ENCODE measurements around the gene ADNP2.

The ADNP2 gene

DNA sequence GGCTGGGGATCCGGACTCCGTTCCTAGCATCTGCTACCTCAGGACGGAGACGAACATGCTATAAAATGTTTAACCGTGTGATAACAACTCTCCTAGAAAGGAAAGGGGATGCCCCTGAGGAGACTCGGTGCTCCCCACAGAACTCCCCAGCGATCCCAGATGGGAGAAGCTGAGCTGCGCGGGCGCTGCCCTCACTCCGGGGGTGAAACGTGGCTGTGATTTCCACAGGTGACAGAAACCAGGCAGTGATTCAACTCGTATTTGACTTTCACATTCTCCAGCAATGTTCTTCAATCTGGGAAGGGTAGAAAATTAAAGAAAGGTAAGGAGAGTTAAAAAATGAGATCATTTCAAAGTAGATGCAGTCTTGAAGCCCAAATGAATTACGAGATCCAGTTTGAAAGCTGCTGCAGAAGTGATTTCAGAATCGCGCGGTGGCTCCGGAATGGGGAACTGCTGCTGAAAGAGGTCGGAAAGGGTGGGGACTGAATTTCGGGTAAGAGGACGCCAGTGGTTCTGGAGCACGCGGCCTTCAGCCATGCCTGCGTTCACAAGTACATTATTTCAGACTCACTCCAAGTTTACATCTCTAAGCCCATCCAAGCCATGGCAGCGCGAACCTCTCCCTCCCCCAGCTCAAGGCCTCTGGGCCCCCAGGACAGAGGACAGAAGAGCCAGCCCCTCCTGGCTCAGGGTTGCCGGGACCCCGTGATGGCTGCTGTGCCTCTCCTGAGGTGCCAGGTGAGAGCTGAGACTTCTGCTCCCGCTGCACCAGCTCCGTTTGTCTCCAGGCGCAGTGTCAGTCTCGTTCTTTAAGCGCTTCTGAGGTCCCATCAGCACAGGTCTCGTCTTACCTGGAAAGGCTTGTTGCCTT lies 39.5 kb downstream of the ADNP2 start:
- H3K4me1 ChIP-seq (ENCODE audit: control insufficient read depth, low read depth, low read length) = no peaks in the 10 kb centered on the region
- no peak overlapping the region for H3K23ac ChIP-seq (ENCODE audit: low read length)
- no peak overlapping the region for H4K8ac ChIP-seq (ENCODE audit: low read depth, low read length)
- H2BK5ac ChIP-seq (ENCODE audit: low read length) = no peak overlapping the region
- no peak overlapping the region for H3K56ac ChIP-seq (ENCODE audit: low read length)
- no peak overlapping the region for H3K9ac ChIP-seq (ENCODE audit: low read length)
- no peak overlapping the region for H2AK5ac ChIP-seq (ENCODE audit: low read length)
- H3K4ac ChIP-seq (ENCODE audit: low read depth, low read length) = no peak overlapping the region
- no peak overlapping the region for H3K4me3 ChIP-seq (ENCODE audit: low read length)
- no peak overlapping the region for H4K5ac ChIP-seq (ENCODE audit: low read length)
- no peak overlapping the region for H3K4me2 ChIP-seq (ENCODE audit: low read length)
- no peak overlapping the region for H2BK120ac ChIP-seq (ENCODE audit: low read depth, low read length)
- no peaks in the 10 kb centered on the region for H3K79me2 ChIP-seq (ENCODE audit: control insufficient read depth, insufficient read depth, low read length)
- WGBS (ENCODE audit: extremely low coverage, insufficient coverage, low lambda C conversion rate) = no CpG with 5 or more reads among the region's 34 CpGs
- H3K36me3 ChIP-seq (ENCODE audit: control insufficient read depth, insufficient read depth, low read length) = no peaks in the 10 kb centered on the region
- no peaks in the 10 kb centered on the region for H3K79me1 ChIP-seq (ENCODE audit: low read length)
- no peak for DNase-seq
- H3K18ac ChIP-seq (ENCODE audit: low read length) = no peak overlapping the region
- H3K27ac ChIP-seq (ENCODE audit: low read depth, low read length) = no peak overlapping the region
- no peaks in the 10 kb centered on the region for H3K27me3 ChIP-seq (ENCODE audit: insufficient read depth, low read length, poor library complexity)
- H2BK15ac ChIP-seq (replicated peaks; ENCODE audit: low read depth) = no peak overlapping the region

- no peak for DNase-seq
- Histone ChIP-seq H3K27me3 (ENCODE audit: insufficient read depth, low read length, poor library complexity) (no peaks in the 10 kb centered on the region), H3K56ac (ENCODE audit: low read length) (no peak overlapping the region), H4K5ac (ENCODE audit: low read length) (no peak overlapping the region), H2BK120ac (ENCODE audit: low read depth, low read length) (no peak overlapping the region), H3K79me1 (ENCODE audit: low read length) (no peaks in the 10 kb centered on the region), H3K36me3 (ENCODE audit: control insufficient read depth, insufficient read depth, low read length) (no peaks in the 10 kb centered on the region), H3K4ac (ENCODE audit: low read depth, low read length) (no peak overlapping the region), H2AK5ac (ENCODE audit: low read length) (no peak overlapping the region), H3K23ac (ENCODE audit: low read length) (no peak overlapping the region), H4K8ac (ENCODE audit: low read depth, low read length) (no peak overlapping the region), H3K4me3 (ENCODE audit: low read length) (no peak overlapping the region), H3K18ac (ENCODE audit: low read length) (no peak overlapping the region), H3K9ac (ENCODE audit: low read length) (no peak overlapping the region), H3K79me2 (ENCODE audit: control insufficient read depth, insufficient read depth, low read length) (no peaks in the 10 kb centered on the region), H3K4me1 (ENCODE audit: control insufficient read depth, low read depth, low read length) (no peaks in the 10 kb centered on the region), H3K27ac (ENCODE audit: low read depth, low read length) (no peak overlapping the region), H2BK5ac (ENCODE audit: low read length) (no peak overlapping the region), H3K4me2 (ENCODE audit: low read length) (no peak overlapping the region), H2BK15ac (replicated peaks; ENCODE audit: low read depth) (no peak overlapping the region)
Observed at GRCh38 chr18:80149667-80150066, 40.6 kb downstream of the ADNP2 start.

GRCh38 chr18:80154293-80154692 lies 45.2 kb downstream of the ADNP2 start:
- H4K8ac ChIP-seq (ENCODE audit: low read depth, low read length) = no peak overlapping the region
- H3K18ac ChIP-seq (ENCODE audit: low read length) = no peak overlapping the region
- H2BK5ac ChIP-seq (ENCODE audit: low read length) = no peak overlapping the region
- no peaks in the 10 kb centered on the region for H3K79me2 ChIP-seq (ENCODE audit: control insufficient read depth, insufficient read depth, low read length)
- no peaks in the 10 kb centered on the region for H3K36me3 ChIP-seq (ENCODE audit: control insufficient read depth, insufficient read depth, low read length)
- no peak overlapping the region for H2BK15ac ChIP-seq (replicated peaks; ENCODE audit: low read depth)
- H3K56ac ChIP-seq (ENCODE audit: low read length) = no peak overlapping the region
- no peak overlapping the region for H3K4me2 ChIP-seq (ENCODE audit: low read length)
- peak; percentile 66 for DNase-seq
- H3K23ac ChIP-seq (ENCODE audit: low read length) = no peak overlapping the region
- H3K4ac ChIP-seq (ENCODE audit: low read depth, low read length) = no peak overlapping the region
- no peak overlapping the region for H4K5ac ChIP-seq (ENCODE audit: low read length)
- WGBS (ENCODE audit: extremely low coverage, insufficient coverage, low lambda C conversion rate) = no CpG with 5 or more reads among the region's 6 CpGs
- H2BK120ac ChIP-seq (ENCODE audit: low read depth, low read length) = no peak overlapping the region
- H3K27me3 ChIP-seq (ENCODE audit: insufficient read depth, low read length, poor library complexity) = no peaks in the 10 kb centered on the region
- no peak overlapping the region for H3K27ac ChIP-seq (ENCODE audit: low read depth, low read length)
- H3K4me1 ChIP-seq (ENCODE audit: control insufficient read depth, low read depth, low read length) = no peaks in the 10 kb centered on the region
- no peak overlapping the region for H2AK5ac ChIP-seq (ENCODE audit: low read length)
- H3K9ac ChIP-seq (ENCODE audit: low read length) = no peak overlapping the region
- H3K79me1 ChIP-seq (ENCODE audit: low read length) = no peaks in the 10 kb centered on the region
- H3K4me3 ChIP-seq (ENCODE audit: low read length) = no peak overlapping the region

DNA sequence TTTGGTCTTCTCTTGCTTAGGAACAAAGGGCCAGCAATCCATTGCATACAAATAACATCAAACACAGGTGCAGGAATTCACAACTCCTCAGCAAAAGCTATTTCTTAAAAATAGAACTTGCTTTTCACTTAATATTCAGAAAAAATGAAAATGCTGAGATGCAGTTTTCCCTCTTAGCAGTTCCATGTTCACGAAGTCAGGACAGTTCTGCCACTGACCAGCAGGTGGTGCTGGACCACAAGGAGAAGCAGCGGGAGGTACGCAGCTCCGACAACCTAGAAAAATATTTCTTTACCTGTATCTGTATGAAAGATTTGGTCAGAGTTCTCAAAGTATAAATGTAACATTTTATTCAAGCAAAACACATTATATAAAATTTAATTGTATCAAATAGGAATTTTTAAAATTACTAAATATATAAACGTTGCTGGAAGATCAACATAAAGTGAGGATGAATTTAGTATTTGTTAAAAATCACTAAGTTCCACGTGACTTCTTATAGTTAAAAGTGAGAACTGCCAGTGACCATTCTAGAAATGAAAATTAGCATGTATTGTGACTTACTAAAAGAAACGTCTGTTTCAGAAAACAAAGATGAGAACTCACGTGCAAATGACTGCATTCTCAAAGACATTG lies 48.8 kb downstream of the ADNP2 start:
- no peak overlapping the region for H4K5ac ChIP-seq (ENCODE audit: low read length)
- no peak overlapping the region for H2BK15ac ChIP-seq (replicated peaks; ENCODE audit: low read depth)
- no peaks in the 10 kb centered on the region for H3K79me2 ChIP-seq (ENCODE audit: control insufficient read depth, insufficient read depth, low read length)
- no peak overlapping the region for H4K8ac ChIP-seq (ENCODE audit: low read depth, low read length)
- H3K18ac ChIP-seq (ENCODE audit: low read length) = no peak overlapping the region
- no peak overlapping the region for H3K56ac ChIP-seq (ENCODE audit: low read length)
- 100% methylated on average over 1 of the region's 8 CpGs for WGBS (ENCODE audit: extremely low coverage, insufficient coverage, low lambda C conversion rate)
- H3K79me1 ChIP-seq (ENCODE audit: low read length) = no peaks in the 10 kb centered on the region
- DNase-seq = peak; percentile 67
- no peaks in the 10 kb centered on the region for H3K4me1 ChIP-seq (ENCODE audit: control insufficient read depth, low read depth, low read length)
- H3K23ac ChIP-seq (ENCODE audit: low read length) = no peak overlapping the region
- H3K4me2 ChIP-seq (ENCODE audit: low read length) = no peak overlapping the region
- no peak overlapping the region for H2BK5ac ChIP-seq (ENCODE audit: low read length)
- H3K4me3 ChIP-seq (ENCODE audit: low read length) = no peak overlapping the region
- no peak overlapping the region for H3K27ac ChIP-seq (ENCODE audit: low read depth, low read length)
- no peaks in the 10 kb centered on the region for H3K36me3 ChIP-seq (ENCODE audit: control insufficient read depth, insufficient read depth, low read length)
- H3K4ac ChIP-seq (ENCODE audit: low read depth, low read length) = no peak overlapping the region
- no peak overlapping the region for H3K9ac ChIP-seq (ENCODE audit: low read length)
- no peaks in the 10 kb centered on the region for H3K27me3 ChIP-seq (ENCODE audit: insufficient read depth, low read length, poor library complexity)
- H2BK120ac ChIP-seq (ENCODE audit: low read depth, low read length) = no peak overlapping the region
- H2AK5ac ChIP-seq (ENCODE audit: low read length) = no peak overlapping the region

GRCh38 chr18:80158365-80158764 lies 49.3 kb downstream of the ADNP2 start:
- Histone ChIP-seq H3K27ac (ENCODE audit: low read depth, low read length) (no peak overlapping the region), H2BK5ac (ENCODE audit: low read length) (no peak overlapping the region), H3K4me3 (ENCODE audit: low read length) (no peak overlapping the region), H3K36me3 (ENCODE audit: control insufficient read depth, insufficient read depth, low read length) (no peaks in the 10 kb centered on the region), H3K18ac (ENCODE audit: low read length) (no peak overlapping the region), H3K23ac (ENCODE audit: low read length) (no peak overlapping the region), H2BK15ac (replicated peaks; ENCODE audit: low read depth) (no peak overlapping the region), H3K9ac (ENCODE audit: low read length) (no peak overlapping the region), H3K56ac (ENCODE audit: low read length) (no peak overlapping the region), H3K4ac (ENCODE audit: low read depth, low read length) (no peak overlapping the region), H2AK5ac (ENCODE audit: low read length) (no peak overlapping the region), H4K8ac (ENCODE audit: low read depth, low read length) (no peak overlapping the region), H3K4me2 (ENCODE audit: low read length) (no peak overlapping the region), H2BK120ac (ENCODE audit: low read depth, low read length) (no peak overlapping the region), H3K79me1 (ENCODE audit: low read length) (no peaks in the 10 kb centered on the region), H3K4me1 (ENCODE audit: control insufficient read depth, low read depth, low read length) (no peaks in the 10 kb centered on the region), H3K27me3 (ENCODE audit: insufficient read depth, low read length, poor library complexity) (no peaks in the 10 kb centered on the region), H3K79me2 (ENCODE audit: control insufficient read depth, insufficient read depth, low read length) (no peaks in the 10 kb centered on the region), H4K5ac (ENCODE audit: low read length) (no peak overlapping the region)
- no peak for DNase-seq
- no CpG with 5 or more reads among the region's 5 CpGs for WGBS (ENCODE audit: extremely low coverage, insufficient coverage, low lambda C conversion rate)

Measured in mesendoderm (in vitro differentiated cells).